HL-60 (cell line): ENCODE data around the gene MEF2C.

ENCODE experiments used
- DNase-seq, 2 experiments: peaks; one replicate each; pipeline ENCODE4 v3.0.0-alpha.2; 2010 to 2020; ENCODE audit warnings: low read depth in 1 of 2, low spot score in 1 of 2
- H3K27ac ChIP-seq: fragments of 250-450 bp; sonication (Bioruptor Pico); replicated peaks from 2 replicates; pipeline ENCODE4 v1.5.1; 2020; ENCODE audit warnings: mild to moderate bottlenecking, moderate library complexity
- H3K27me3 ChIP-seq: fragments of 250-450 bp; sonication (Bioruptor Pico); 2 replicates; pipeline ENCODE4 v1.5.1; 2021; ENCODE audit warnings: mild to moderate bottlenecking, moderate library complexity; ENCODE audit not compliant: insufficient read depth, poor library complexity, severe bottlenecking
- H3K4me3 ChIP-seq: replicated peaks from 2 replicates; pipeline ENCODE4 v1.5.1; 2011; ENCODE audit warnings: mild to moderate bottlenecking, control low read depth, low read length; ENCODE audit not compliant: insufficient read depth
- CTCF ChIP-seq: IDR thresholded peaks from one replicate; pipeline ENCODE4 v1.5.1; 2011; ENCODE audit warnings: low read length, control low read depth, inconsistent platforms; ENCODE audit not compliant: insufficient read depth
- GABPA ChIP-seq: IDR thresholded peaks from 2 replicates; pipeline ENCODE4 v1.6.1; 2012; ENCODE audit warnings: low read depth
- POLR2AphosphoS5 ChIP-seq: IDR thresholded peaks from 2 replicates; pipeline ENCODE4 v1.6.1; 2012; ENCODE audit warnings: low read depth
- REST ChIP-seq: IDR thresholded peaks from 2 replicates; pipeline ENCODE4 v1.6.1; 2012; ENCODE audit warnings: low read depth; ENCODE audit not compliant: insufficient replicate concordance
- SPI1 ChIP-seq: IDR thresholded peaks from 2 replicates; pipeline ENCODE4 v1.6.1; 2012; ENCODE audit warnings: low read depth, mild to moderate bottlenecking, borderline replicate concordance

The MEF2C gene

GRCh38 chr5:88743231-88743834 lies 139.7 kb downstream of the MEF2C start:
- Histone ChIP-seq H3K27ac (no peak overlapping the region), H3K27me3 (no peaks in the 10 kb centered on the region), H3K4me3 (no peak overlapping the region)
- TF ChIP-seq REST (no peak), POLR2AphosphoS5 (no peak), GABPA (no peak)
- no peak for DNase-seq

- TF ChIP-seq SPI1 = no peak
- no peak for TF ChIP-seq CTCF
- no peak for TF ChIP-seq REST
- no peak for TF ChIP-seq POLR2AphosphoS5
- no peak for TF ChIP-seq GABPA
- Histone ChIP-seq H3K27me3 (no peaks in the 10 kb centered on the region), H3K27ac (no peak overlapping the region), H3K4me3 (no peak overlapping the region)
- no peak for DNase-seq
These were observed 141.0 kb downstream of the MEF2C start for GRCh38 chr5:88741964-88742363.

- TF ChIP-seq REST = no peak
- TF ChIP-seq POLR2AphosphoS5 = no peak
- TF ChIP-seq GABPA = no peak
- no peak for TF ChIP-seq CTCF
- no peak for TF ChIP-seq SPI1
- H3K4me3 ChIP-seq = no peak overlapping the region
- H3K27ac ChIP-seq = no peak overlapping the region
- no peak for DNase-seq
- no peaks in the 10 kb centered on the region for H3K27me3 ChIP-seq
These were observed 142.3 kb downstream of the MEF2C start for GRCh38 chr5:88740604-88741185.
